Endothelial cell (in vitro differentiated cells): ENCODE data around the gene CLEC18B. TPM values are rescaled to one million over a fixed set of nuclear protein-coding genes. Genes with fewer than 3 reads are reported as not detected.
"Not testable (repeated sequence)": the region's sequence is repeated elsewhere in the genome, so short reads cannot be mapped to it uniquely, and the experiment has no call there.

ENCODE experiments used
- DNase-seq: peaks from one replicate; pipeline ENCODE4 v3.0.0; 2021; ENCODE audit warnings: low spot score
- H3K27ac Mint-ChIP-seq: one replicate; pipeline ENCODE4 v1.8.0; 2021; ENCODE audit warnings: mixed read lengths, inconsistent platforms; ENCODE audit not compliant: unreplicated experiment
- H3K27me3 Mint-ChIP-seq: one replicate; pipeline ENCODE4 v1.8.0; 2021; ENCODE audit warnings: mild to moderate bottlenecking, moderate library complexity, mixed read lengths, inconsistent platforms; ENCODE audit not compliant: unreplicated experiment
- H3K36me3 Mint-ChIP-seq: one replicate; pipeline ENCODE4 v1.8.0; 2021; ENCODE audit warnings: mild to moderate bottlenecking, low read depth, mixed read lengths, inconsistent platforms; ENCODE audit not compliant: unreplicated experiment
- H3K4me1 Mint-ChIP-seq: one replicate; pipeline ENCODE4 v1.8.0; 2021; ENCODE audit warnings: mild to moderate bottlenecking, mixed read lengths, inconsistent platforms; ENCODE audit not compliant: unreplicated experiment
- H3K4me3 Mint-ChIP-seq: one replicate; pipeline ENCODE4 v1.8.0; 2021; ENCODE audit warnings: mild to moderate bottlenecking, mixed read lengths, inconsistent platforms; ENCODE audit not compliant: unreplicated experiment
- H3K9me3 Mint-ChIP-seq: one replicate; pipeline ENCODE4 v1.8.0; 2021; ENCODE audit warnings: mixed read lengths, inconsistent platforms; ENCODE audit not compliant: unreplicated experiment
- CTCF ChIP-seq: fragments of 200-600 bp; sonication (generic); IDR thresholded peaks from one replicate; pipeline ENCODE4 v1.5.0; 2021; ENCODE audit warnings: antibody characterized with exemption; ENCODE audit not compliant: unreplicated experiment
- total RNA-seq: library from RNA; stranded (reverse); fragmentation: NEBNext Ultra II Directional; extraction: Animal tissue kit (Norgen Biotek cat#: 25700); gene quantifications from one replicate; pipeline ENCODE4 v1.2.1, GENCODE V29; 2021; ENCODE audit not compliant: unreplicated experiment

CLEC18B gene
- total RNA-seq, 1 donor from 2014 or later, result 0.26 TPM

- not testable (repeated sequence) for H3K27ac Mint-ChIP-seq, H3K4me1 Mint-ChIP-seq, H3K27me3 Mint-ChIP-seq, H3K36me3 Mint-ChIP-seq, H3K9me3 Mint-ChIP-seq, H3K4me3 Mint-ChIP-seq
- DNase-seq, result peak; percentile 35
- peak; percentile 84 for TF ChIP-seq CTCF
These were observed 8.9 kb upstream of the CLEC18B start for GRCh38 chr16:74430036-74430712.

GRCh38 chr16:74428493-74428892 is 7.2 kb upstream of the CLEC18B start:
- not testable (repeated sequence) for H3K4me1 Mint-ChIP-seq, H3K27ac Mint-ChIP-seq, H3K27me3 Mint-ChIP-seq, H3K9me3 Mint-ChIP-seq, H3K4me3 Mint-ChIP-seq, DNase-seq, H3K36me3 Mint-ChIP-seq

- not testable (repeated sequence) for H3K4me1 Mint-ChIP-seq, H3K4me3 Mint-ChIP-seq, H3K27ac Mint-ChIP-seq
These were observed 4.5 kb upstream of the CLEC18B start for GRCh38 chr16:74425751-74426150.

GRCh38 chr16:74423721-74424120 is 2.4 kb upstream of the CLEC18B start:
- H3K27me3 Mint-ChIP-seq, H3K36me3 Mint-ChIP-seq, DNase-seq, H3K4me3 Mint-ChIP-seq, H3K27ac Mint-ChIP-seq, H3K4me1 Mint-ChIP-seq, H3K9me3 Mint-ChIP-seq: not testable (repeated sequence)

More at GRCh38 chr16:74425751-74426150, 4.5 kb upstream of the CLEC18B start:
- H3K36me3 Mint-ChIP-seq, H3K27me3 Mint-ChIP-seq, H3K9me3 Mint-ChIP-seq, DNase-seq: not testable (repeated sequence)

GRCh38 chr16:74422086-74422485 is 808 bp upstream of the CLEC18B start:
- H3K4me1 Mint-ChIP-seq, H3K27me3 Mint-ChIP-seq, H3K36me3 Mint-ChIP-seq, H3K9me3 Mint-ChIP-seq, DNase-seq, H3K27ac Mint-ChIP-seq, H3K4me3 Mint-ChIP-seq: not testable (repeated sequence)

- H3K27ac Mint-ChIP-seq, H3K27me3 Mint-ChIP-seq, H3K4me1 Mint-ChIP-seq, H3K36me3 Mint-ChIP-seq, H3K9me3 Mint-ChIP-seq, DNase-seq, H3K4me3 Mint-ChIP-seq: not testable (repeated sequence)
These were observed 156 bp upstream of the CLEC18B start for GRCh38 chr16:74421482-74421785.

- H3K9me3 Mint-ChIP-seq, H3K4me1 Mint-ChIP-seq, H3K27me3 Mint-ChIP-seq, H3K36me3 Mint-ChIP-seq, H3K27ac Mint-ChIP-seq, DNase-seq, H3K4me3 Mint-ChIP-seq: not testable (repeated sequence)
These were observed 1.5 kb downstream of the CLEC18B start for GRCh38 chr16:74419811-74420210.

GRCh38 chr16:74417897-74418296 is 3.4 kb downstream of the CLEC18B start:
- not testable (repeated sequence) for H3K27me3 Mint-ChIP-seq, DNase-seq, H3K36me3 Mint-ChIP-seq, H3K9me3 Mint-ChIP-seq, H3K4me1 Mint-ChIP-seq, H3K27ac Mint-ChIP-seq, H3K4me3 Mint-ChIP-seq

GRCh38 chr16:74413920-74414319 is 7.4 kb downstream of the CLEC18B start:
- H3K4me3 Mint-ChIP-seq, result peak overlapping the region; percentile 42
- H3K27ac Mint-ChIP-seq, DNase-seq, H3K27me3 Mint-ChIP-seq, H3K36me3 Mint-ChIP-seq, H3K4me1 Mint-ChIP-seq, H3K9me3 Mint-ChIP-seq: not testable (repeated sequence)

GRCh38 chr16:74413485-74413884 is 7.8 kb downstream of the CLEC18B start:
- not testable (repeated sequence) for H3K4me3 Mint-ChIP-seq, H3K27me3 Mint-ChIP-seq, H3K4me1 Mint-ChIP-seq, H3K9me3 Mint-ChIP-seq, DNase-seq, H3K36me3 Mint-ChIP-seq, H3K27ac Mint-ChIP-seq

- not testable (repeated sequence) for H3K27ac Mint-ChIP-seq, H3K4me3 Mint-ChIP-seq, H3K9me3 Mint-ChIP-seq, H3K27me3 Mint-ChIP-seq, DNase-seq, H3K4me1 Mint-ChIP-seq, H3K36me3 Mint-ChIP-seq
These were observed 8.4 kb downstream of the CLEC18B start for GRCh38 chr16:74412775-74413390.
